ENCODE measurements around the gene KCND3.
A peak's percentile ranks its signal among the peaks of the same experiment; 100 is the strongest.

The KCND3 gene

GRCh38 chr1:111738436-111739193 lies 250.9 kb downstream of the KCND3 start (continued):
- 0 out of 2 replicates have a peak, but pooled peaks have one; percentile 14 for TF ChIP-seq ZNF639 (tag by site-specific recombination; IDR thresholded peaks at IDR 0.05)
- TF ChIP-seq ZBTB10 (tag by site-specific recombination; IDR thresholded peaks at IDR 0.05) = no peak; the same call in 1 of the 2 replicates
- TF ChIP-seq ZNF843 (tag by site-specific recombination; IDR thresholded peaks at IDR 0.05) = 0 out of 2 replicates have a peak, but pooled peaks have one; percentile 22
- peak; percentile 74; the same call in 1 of the 2 replicates for TF ChIP-seq ZNF777 (tag by site-specific recombination; IDR thresholded peaks at IDR 0.05; ENCODE audit: borderline replicate concordance)
- peak; percentile 92 for TF ChIP-seq ZNF449 (tag by site-specific recombination; IDR thresholded peaks at IDR 0.05)
- peak; percentile 33 for TF ChIP-seq ZNF366 (tag by site-specific recombination; conservative IDR thresholded peaks at IDR 0.05)
- no peak for TF ChIP-seq SCRT2 (tag by site-specific recombination; IDR thresholded peaks at IDR 0.05)
- TF ChIP-seq ZNF600 (tag by site-specific recombination; IDR thresholded peaks at IDR 0.05) = peak; percentile 65
- TF ChIP-seq ZSCAN30 (tag by site-specific recombination; IDR thresholded peaks at IDR 0.05) = 0 out of 2 replicates have a peak, but pooled peaks have one; percentile 46
- TF ChIP-seq ZNF501 (tag by site-specific recombination; IDR thresholded peaks at IDR 0.05) = no peak
- peak; percentile 52; the same call in 1 of the 2 replicates for TF ChIP-seq WT1 (tag by site-specific recombination; IDR thresholded peaks at IDR 0.05)
- TF ChIP-seq ZNF26 (tag by site-specific recombination; IDR thresholded peaks at IDR 0.05) = no peak
- no peak for TF ChIP-seq ZNF518A (tag by site-specific recombination; conservative IDR thresholded peaks at IDR 0.05; ENCODE audit: low read depth)
- 0 out of 2 replicates have a peak, but pooled peaks have one; percentile 5 for TF ChIP-seq ZNF2 (tag by site-specific recombination; IDR thresholded peaks at IDR 0.05)
- no peak for TF ChIP-seq TRIM28 (IDR thresholded peaks at IDR 0.05; ENCODE audit: borderline replicate concordance, low read length)
- no peak for TF ChIP-seq REPIN1 (tag by site-specific recombination; IDR thresholded peaks at IDR 0.05; ENCODE audit: low read depth)
- TF ChIP-seq OVOL3 (tag by site-specific recombination; IDR thresholded peaks at IDR 0.05) = no peak
- peak; percentile 54; the same call in 1 of the 2 replicates for TF ChIP-seq SP3 (tag by site-specific recombination; IDR thresholded peaks at IDR 0.05)
- TF ChIP-seq ZNF423 (tag by site-specific recombination; IDR thresholded peaks at IDR 0.05) = peak; percentile 93
- peak; percentile 35; the same call in 1 of the 2 replicates for TF ChIP-seq SP7 (tag by site-specific recombination; IDR thresholded peaks at IDR 0.05)
- TF ChIP-seq ZFP41 (tag by site-specific recombination; IDR thresholded peaks at IDR 0.05; ENCODE audit: borderline replicate concordance) = no peak
- peak; percentile 6 for TF ChIP-seq ZIC2 (tag by site-specific recombination; IDR thresholded peaks at IDR 0.05)
